ENCODE measurements around the gene FRA10AC1. TPM values are rescaled to one million over a fixed set of nuclear protein-coding genes. Genes with fewer than 3 reads are reported as not detected.

FRA10AC1 gene
- total RNA-seq, 1 experiment from 2014 or later, result 12.4 TPM

GRCh38 chr10:93715345-93715744, 13.0 kb upstream of the FRA10AC1 start:
- H2AK5ac ChIP-seq (ENCODE audit: insufficient read length, low read length), result no peak overlapping the region
- no peak overlapping the region for H4K8ac ChIP-seq (replicated peaks; ENCODE audit: insufficient read length, low read depth, low read length)
- Mint-ChIP-seq H3K9me3 (no peaks in the 10 kb centered on the region; a peak in 1 of 5 replicates), H3K4me1 (peaks cover 19 to 20% of the 10 kb centered on the region in 2 experiments), H3K4me3 (no peak overlapping the region), H3K27me3 (ENCODE audit: low read depth) (no peaks in the 10 kb centered on the region), H3K27ac (no peak overlapping the region), H3K36me3 (ENCODE audit: insufficient read depth in 1 of 3, low read depth in 3 of 3) (no peaks in the 10 kb centered on the region)
- H3K23ac ChIP-seq (ENCODE audit: insufficient read length, low read depth, low read length), result no peak overlapping the region
- H3K27ac ChIP-seq (ENCODE audit: insufficient read length, low read depth, low read length), result no peak overlapping the region
- no peak overlapping the region for H2BK5ac ChIP-seq (ENCODE audit: insufficient read length, low read length)
- no peaks in the 10 kb centered on the region for H3K23me2 ChIP-seq (ENCODE audit: insufficient read length, low read depth, low read length, poor library complexity, severe bottlenecking)
- H3K79me2 ChIP-seq (ENCODE audit: insufficient read depth, low read length), result no peaks in the 10 kb centered on the region
- no peak overlapping the region for H2BK20ac ChIP-seq (ENCODE audit: low read depth, low read length, poor library complexity, severe bottlenecking)
- no peak overlapping the region for H2AFZ ChIP-seq (ENCODE audit: low read length)
- H3K27me3 ChIP-seq (ENCODE audit: insufficient read depth, low read length), result no peaks in the 10 kb centered on the region
- no CpG with 5 or more reads among the region's 5 CpGs for WGBS (ENCODE audit: extremely low coverage, insufficient read length, low lambda C conversion rate)
- no peak overlapping the region for H4K91ac ChIP-seq (ENCODE audit: insufficient read length, low read depth, low read length)
- no peak overlapping the region for H3K56ac ChIP-seq (ENCODE audit: insufficient read length, low read depth, low read length)
- peaks cover 3% of the 10 kb centered on the region; the same call in 1 of the 2 replicates for H3K4me1 ChIP-seq (ENCODE audit: insufficient read depth, low read length)
- H2BK120ac ChIP-seq (ENCODE audit: low read depth, low read length, poor library complexity, severe bottlenecking), result no peak overlapping the region
- H3K9ac ChIP-seq (ENCODE audit: extremely low read depth, insufficient read length, low read length), result no peak overlapping the region
- H3K4ac ChIP-seq (ENCODE audit: low read depth, low read length), result no peak overlapping the region
- TF ChIP-seq CTCF (conservative IDR thresholded peaks at IDR 0.05), result no peak
- no peaks in the 10 kb centered on the region for H4K20me1 ChIP-seq (ENCODE audit: control insufficient read depth, insufficient read depth, insufficient read length)
- H3T11ph ChIP-seq (ENCODE audit: low read length), result no peak overlapping the region
- DNase-seq, result no peak
- H3K18ac ChIP-seq (ENCODE audit: insufficient read length, low read depth, low read length), result no peak overlapping the region
- no peaks in the 10 kb centered on the region for H3K9me3 ChIP-seq (ENCODE audit: control insufficient read depth, low read depth, low read length)
- H3K14ac ChIP-seq (ENCODE audit: insufficient read depth, low read length), result no peak overlapping the region
- H3K79me1 ChIP-seq (ENCODE audit: insufficient read depth, low read depth, low read length, poor library complexity, severe bottlenecking), result no peaks in the 10 kb centered on the region
- no peak overlapping the region for H3K4me2 ChIP-seq (ENCODE audit: insufficient read depth, insufficient read length, low read length)
- no peak overlapping the region for H4K5ac ChIP-seq (ENCODE audit: insufficient read length, low read depth, low read length)
- no peak overlapping the region for H2BK12ac ChIP-seq (ENCODE audit: insufficient read length, low read depth, low read length)
- H2BK15ac ChIP-seq (ENCODE audit: low read depth, low read length), result no peak overlapping the region
